ENCODE measurements around the gene KCTD16.

The KCTD16 gene

DNA sequence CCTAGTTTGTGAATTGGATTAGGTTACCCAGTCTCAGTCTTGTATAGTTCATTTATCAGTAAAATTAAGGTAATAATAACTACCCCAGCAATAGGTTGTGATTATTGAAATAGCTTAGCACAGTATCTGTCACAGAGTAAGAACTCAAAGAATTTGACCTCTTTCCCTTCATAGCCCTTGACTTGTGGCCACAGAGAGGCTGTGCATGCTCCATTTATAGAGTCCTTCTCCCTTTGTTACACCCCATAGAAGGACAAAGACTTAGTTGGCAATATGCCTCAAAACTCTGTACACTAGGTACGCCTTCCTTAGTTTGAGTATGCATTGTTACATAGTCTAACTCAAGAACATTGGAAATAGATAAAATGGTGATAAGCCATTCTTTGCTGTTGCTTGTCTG is 257.2 kb downstream of the KCTD16 start:
- Histone ChIP-seq H3K4me1 (ENCODE audit: insufficient read depth, low read length, poor library complexity, severe bottlenecking) (no peaks in the 10 kb centered on the region), H3K4me2 (ENCODE audit: low read depth, low read length, poor library complexity, severe bottlenecking) (no peak overlapping the region), H4K20me1 (ENCODE audit: insufficient read depth, low read length, poor library complexity, severe bottlenecking) (no peaks in the 10 kb centered on the region), H3K9ac (ENCODE audit: low read depth, low read length, poor library complexity, severe bottlenecking) (no peak overlapping the region), H2AFZ (ENCODE audit: low read length) (no peak overlapping the region), H3K36me3 (ENCODE audit: insufficient read depth, low read length) (no peaks in the 10 kb centered on the region), H3K79me2 (ENCODE audit: insufficient read depth, low read length) (no peaks in the 10 kb centered on the region), H3K4me3 (ENCODE audit: low read length, poor library complexity, severe bottlenecking) (no peak overlapping the region), H3K9me3 (ENCODE audit: insufficient read depth, low read depth, low read length) (no peaks in the 10 kb centered on the region), H3F3A (ENCODE audit: low read depth) (no peaks in the 10 kb centered on the region), H3K9me2 (replicated peaks; ENCODE audit: low read depth, low read length) (no peaks in the 10 kb centered on the region), H3K27me3 (ENCODE audit: insufficient read depth, low read length, poor library complexity, severe bottlenecking) (no peaks in the 10 kb centered on the region)
- TF ChIP-seq, protein P1, sequence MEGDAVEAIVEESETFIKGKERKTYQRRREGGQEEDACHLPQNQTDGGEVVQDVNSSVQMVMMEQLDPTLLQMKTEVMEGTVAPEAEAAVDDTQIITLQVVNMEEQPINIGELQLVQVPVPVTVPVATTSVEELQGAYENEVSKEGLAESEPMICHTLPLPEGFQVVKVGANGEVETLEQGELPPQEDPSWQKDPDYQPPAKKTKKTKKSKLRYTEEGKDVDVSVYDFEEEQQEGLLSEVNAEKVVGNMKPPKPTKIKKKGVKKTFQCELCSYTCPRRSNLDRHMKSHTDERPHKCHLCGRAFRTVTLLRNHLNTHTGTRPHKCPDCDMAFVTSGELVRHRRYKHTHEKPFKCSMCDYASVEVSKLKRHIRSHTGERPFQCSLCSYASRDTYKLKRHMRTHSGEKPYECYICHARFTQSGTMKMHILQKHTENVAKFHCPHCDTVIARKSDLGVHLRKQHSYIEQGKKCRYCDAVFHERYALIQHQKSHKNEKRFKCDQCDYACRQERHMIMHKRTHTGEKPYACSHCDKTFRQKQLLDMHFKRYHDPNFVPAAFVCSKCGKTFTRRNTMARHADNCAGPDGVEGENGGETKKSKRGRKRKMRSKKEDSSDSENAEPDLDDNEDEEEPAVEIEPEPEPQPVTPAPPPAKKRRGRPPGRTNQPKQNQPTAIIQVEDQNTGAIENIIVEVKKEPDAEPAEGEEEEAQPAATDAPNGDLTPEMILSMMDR (conservative IDR thresholded peaks at IDR 0.05; ENCODE audit: low read length), result no peak
- TF ChIP-seq EZH2phosphoT487 (IDR thresholded peaks at IDR 0.05; ENCODE audit: borderline replicate concordance), result no peak

- H3K9me2 ChIP-seq (replicated peaks; ENCODE audit: low read depth, low read length), result no peaks in the 10 kb centered on the region
- no peaks in the 10 kb centered on the region for H4K20me1 ChIP-seq (ENCODE audit: insufficient read depth, low read length, poor library complexity, severe bottlenecking)
- no peaks in the 10 kb centered on the region for H3K79me2 ChIP-seq (ENCODE audit: insufficient read depth, low read length)
- no peak overlapping the region for H3K4me2 ChIP-seq (ENCODE audit: low read depth, low read length, poor library complexity, severe bottlenecking)
- no peaks in the 10 kb centered on the region for H3K27me3 ChIP-seq (ENCODE audit: insufficient read depth, low read length, poor library complexity, severe bottlenecking)
- TF ChIP-seq EZH2phosphoT487 (IDR thresholded peaks at IDR 0.05; ENCODE audit: borderline replicate concordance), result no peak
- TF ChIP-seq, protein P1 (conservative IDR thresholded peaks at IDR 0.05; ENCODE audit: low read length), result no peak
- H3K9ac ChIP-seq (ENCODE audit: low read depth, low read length, poor library complexity, severe bottlenecking), result no peak overlapping the region
- H3K36me3 ChIP-seq (ENCODE audit: insufficient read depth, low read length), result no peaks in the 10 kb centered on the region
- no peaks in the 10 kb centered on the region for H3K9me3 ChIP-seq (ENCODE audit: insufficient read depth, low read depth, low read length)
- no peak overlapping the region for H2AFZ ChIP-seq (ENCODE audit: low read length)
- no peaks in the 10 kb centered on the region for H3F3A ChIP-seq (ENCODE audit: low read depth)
- no peaks in the 10 kb centered on the region for H3K4me1 ChIP-seq (ENCODE audit: insufficient read depth, low read length, poor library complexity, severe bottlenecking)
- H3K4me3 ChIP-seq (ENCODE audit: low read length, poor library complexity, severe bottlenecking), result no peak overlapping the region
These were observed 257.7 kb downstream of the KCTD16 start for GRCh38 chr5:144428326-144428725.

GRCh38 chr5:144429405-144429804 is 258.7 kb downstream of the KCTD16 start:
- H3K9ac ChIP-seq (ENCODE audit: low read depth, low read length, poor library complexity, severe bottlenecking), result no peak overlapping the region
- no peak overlapping the region for H2AFZ ChIP-seq (ENCODE audit: low read length)
- H3K4me2 ChIP-seq (ENCODE audit: low read depth, low read length, poor library complexity, severe bottlenecking), result no peak overlapping the region
- no peak overlapping the region for H3K4me3 ChIP-seq (ENCODE audit: low read length, poor library complexity, severe bottlenecking)
- no peaks in the 10 kb centered on the region for H3K27me3 ChIP-seq (ENCODE audit: insufficient read depth, low read length, poor library complexity, severe bottlenecking)
- no peaks in the 10 kb centered on the region for H3K36me3 ChIP-seq (ENCODE audit: insufficient read depth, low read length)
- no peaks in the 10 kb centered on the region for H3K79me2 ChIP-seq (ENCODE audit: insufficient read depth, low read length)
- no peaks in the 10 kb centered on the region for H3F3A ChIP-seq (ENCODE audit: low read depth)
- no peaks in the 10 kb centered on the region for H3K4me1 ChIP-seq (ENCODE audit: insufficient read depth, low read length, poor library complexity, severe bottlenecking)
- H4K20me1 ChIP-seq (ENCODE audit: insufficient read depth, low read length, poor library complexity, severe bottlenecking), result no peaks in the 10 kb centered on the region
- TF ChIP-seq, protein P1 (conservative IDR thresholded peaks at IDR 0.05; ENCODE audit: low read length), result no peak
- TF ChIP-seq EZH2phosphoT487 (IDR thresholded peaks at IDR 0.05; ENCODE audit: borderline replicate concordance), result no peak
- no peaks in the 10 kb centered on the region for H3K9me3 ChIP-seq (ENCODE audit: insufficient read depth, low read depth, low read length)
- no peaks in the 10 kb centered on the region for H3K9me2 ChIP-seq (replicated peaks; ENCODE audit: low read depth, low read length)

All from Loucy (cell line).